K562 (cell line): ENCODE results near the gene MYBPC3. TPM values are rescaled to one million over a fixed set of nuclear protein-coding genes. Genes with fewer than 3 reads are reported as not detected.

ENCODE experiments used
- ATF1 ChIP-seq, 2 experiments: fragments of 450-650 bp in 1 of 2; IDR thresholded peaks; 2 replicates each; pipeline ENCODE4 v1.6.1; 2016; ENCODE audit warnings: missing compliant biosample characterization in 1 of 2, missing genetic modification characterization in 1 of 2
- DNMT1 ChIP-seq: fragments of 450-650 bp; IDR thresholded peaks from 2 replicates; pipeline ENCODE4 v1.6.1; 2016; ENCODE audit warnings: antibody characterized with exemption, mild to moderate bottlenecking
- ETV6 ChIP-seq, 3 experiments: fragments of 150-350 bp in 1 of 3; sonication (generic) in 1 of 3; formaldehyde crosslinking in 1 of 3; IDR thresholded peaks; 2 replicates each; pipeline versions ENCODE4 v1.6.1 to v1.8.0; 2014 to 2022; ENCODE audit warnings: borderline replicate concordance in 2 of 3, low read depth in 2 of 3, antibody characterized with exemption in 1 of 3, low read length in 1 of 3, mild to moderate bottlenecking in 1 of 3, missing genetic modification reagents in 1 of 3
- HDAC8 ChIP-seq: fragments of 450-650 bp; IDR thresholded peaks from 2 replicates; pipeline ENCODE4 v1.6.1; 2016; ENCODE audit warnings: mild to moderate bottlenecking, missing genetic modification characterization, moderate library complexity, missing compliant biosample characterization
- HIVEP1 ChIP-seq: fragments of 250-450 bp; sonication (Bioruptor Pico); IDR thresholded peaks from 2 replicates; pipeline ENCODE4 v1.4.0; 2020; ENCODE audit warnings: mild to moderate bottlenecking
- HNRNPL ChIP-seq: fragments of 200-400 bp; formaldehyde crosslinking; IDR thresholded peaks from 2 replicates; pipeline ENCODE4 v1.6.1; 2017; ENCODE audit warnings: low read depth, mild to moderate bottlenecking, low read length
- KLF16 ChIP-seq: IDR thresholded peaks from 2 replicates; pipeline ENCODE4 v1.6.1; 2016; ENCODE audit warnings: antibody characterized with exemption
- L3MBTL2 ChIP-seq: fragments of 450-650 bp; IDR thresholded peaks from 2 replicates; pipeline ENCODE4 v1.6.1; 2016; ENCODE audit warnings: mild to moderate bottlenecking, moderate library complexity
- NEUROD1 ChIP-seq: fragments of 150-350 bp; IDR thresholded peaks from 2 replicates; pipeline ENCODE4 v1.6.1; 2014; ENCODE audit warnings: borderline replicate concordance, low read length, low read depth; ENCODE audit not compliant: partially characterized antibody
- NFE2 ChIP-seq: IDR thresholded peaks from 2 replicates; pipeline ENCODE4 v1.6.1; 2014; ENCODE audit warnings: antibody characterized with exemption, low read depth
- PTRF ChIP-seq: fragments of 450-650 bp; IDR thresholded peaks from 2 replicates; pipeline ENCODE4 v1.6.1; 2016; ENCODE audit warnings: mild to moderate bottlenecking, missing genetic modification characterization, missing compliant biosample characterization
- RAD51 ChIP-seq: fragments of 450-650 bp; IDR thresholded peaks from 2 replicates; pipeline ENCODE4 v1.7.1; 2016; ENCODE audit warnings: low read depth, mild to moderate bottlenecking, borderline replicate concordance
- SMARCC2 ChIP-seq: fragments of 450-650 bp; IDR thresholded peaks from 2 replicates; pipeline ENCODE4 v1.6.1; 2017; ENCODE audit warnings: antibody characterized with exemption, moderate library complexity, mild to moderate bottlenecking, low read depth
- THRB ChIP-seq: fragments of 450-650 bp; formaldehyde crosslinking; conservative IDR thresholded peaks from 2 replicates; pipeline ENCODE4 v1.4.0; 2022; ENCODE audit warnings: mild to moderate bottlenecking, missing genetic modification characterization
- ZNF212 ChIP-seq: fragments of 450-650 bp; formaldehyde crosslinking; IDR thresholded peaks from 2 replicates; pipeline ENCODE4 v1.4.0; 2020; ENCODE audit warnings: mild to moderate bottlenecking
- ZNF77 ChIP-seq: fragments of 250-450 bp; sonication (Bioruptor Pico); IDR thresholded peaks from 2 replicates; pipeline ENCODE4 v1.5.0; 2020
- ZSCAN32 ChIP-seq: fragments of 450-650 bp; formaldehyde crosslinking; IDR thresholded peaks from 2 replicates; pipeline ENCODE4 v1.4.0; 2020; ENCODE audit warnings: mild to moderate bottlenecking, moderate library complexity
- polyA plus RNA-seq, 8 experiments: library from polyadenylated mRNA; depleted of rRNA in 4 of 8; stranded (reverse) in 5 of 8; unstranded in 3 of 8; fragments of >200 nt; fragmentation: Nextera tagmentation in 2 of 8; fragmentation: Illumina TruSeq in 1 of 8; extraction: Ambion mirVana in 2 of 8; extraction: Trizol in 1 of 8; gene quantifications; 2 replicates each; pipeline versions ENCODE4 v1.2.1 to v1.2.3, GENCODE V29; 2011 to 2014; ENCODE audit warnings: inconsistent platforms in 1 of 8, missing spikeins in 1 of 8
- total RNA-seq, 7 experiments: library from RNA; depleted of rRNA in 6 of 7; stranded (reverse); fragments of >200 nt in 6 of 7; fragmentation: Illumina TruSeq in 2 of 7; extraction: Trizol in 2 of 7; gene quantifications; 2 replicates each; pipeline versions ENCODE4 v1.2.1 to v1.2.3, GENCODE V29; 2011 to 2021; ENCODE audit warnings: low replicate concordance in 1 of 7
- TF ChIP-seq, protein P1 (sequence below): fragments of 250-450 bp; sonication (Bioruptor Pico); IDR thresholded peaks from 2 replicates; pipeline ENCODE4 v1.8.0; 2022; ENCODE audit warnings: moderate library complexity, mild to moderate bottlenecking, inconsistent platforms
- TF ChIP-seq, protein P2 (sequence below), 2 experiments: IDR thresholded peaks; 2 replicates each; pipeline ENCODE4 v1.6.1; 2011; ENCODE audit warnings: borderline replicate concordance in 1 of 2, control low read depth in 1 of 2, low read depth in 1 of 2, low read length in 1 of 2, mild to moderate bottlenecking in 1 of 2, mixed read lengths in 1 of 2, moderate library complexity in 1 of 2; ENCODE audit not compliant: insufficient read depth in 1 of 2, insufficient read length in 1 of 2, poor library complexity in 1 of 2, severe bottlenecking in 1 of 2; ENCODE audit errors: extremely low read depth in 1 of 2
- TF ChIP-seq, protein P3 (sequence below): fragments of 450-650 bp; formaldehyde crosslinking; IDR thresholded peaks from 2 replicates; pipeline ENCODE4 v1.4.0; 2020; ENCODE audit warnings: mild to moderate bottlenecking, moderate library complexity

MYBPC3 gene
- total and polyA plus RNA-seq, 9 of the 15 experiments (the other 6 are each of a cell fraction or from before 2014, with no cell fraction given): 0.01 TPM; not detected in 8

GRCh38 chr11:47393163-47394049 lies 40.9 kb upstream of the MYBPC3 start (continued):
- TF ChIP-seq RAD51 (no peak), NFE2 (peak; percentile 68), HNRNPL (no peak), ZNF77 (CRISPR knock-in tag) (no peak), HDAC8 (tag) (no peak), ATF1 (CRISPR knock-in tag; IDR thresholded peaks at IDR 0.05) (no peak), ATF1 (tag; IDR thresholded peaks at IDR 0.05) (no peak), L3MBTL2 (no peak), DNMT1 (no peak), ZSCAN32 (CRISPR knock-in tag) (no peak), HIVEP1 (CRISPR knock-in tag) (no peak), ZNF212 (CRISPR knock-in tag) (no peak), SMARCC2 (no peak), PTRF (no peak), KLF16 (0 out of 2 replicates have a peak, but pooled peaks have one; percentile 11), ETV6 (IDR thresholded peaks at IDR 0.05; ENCODE audit: borderline replicate concordance in 1 of 2, low read depth in 2 of 2, low read length in 1 of 2) (no peak), ETV6 (CRISPR knock-in tag; IDR thresholded peaks at IDR 0.05; ENCODE audit: borderline replicate concordance) (no peak), THRB (no peak), NEUROD1 (no peak)
- TF ChIP-seq, protein P1, sequence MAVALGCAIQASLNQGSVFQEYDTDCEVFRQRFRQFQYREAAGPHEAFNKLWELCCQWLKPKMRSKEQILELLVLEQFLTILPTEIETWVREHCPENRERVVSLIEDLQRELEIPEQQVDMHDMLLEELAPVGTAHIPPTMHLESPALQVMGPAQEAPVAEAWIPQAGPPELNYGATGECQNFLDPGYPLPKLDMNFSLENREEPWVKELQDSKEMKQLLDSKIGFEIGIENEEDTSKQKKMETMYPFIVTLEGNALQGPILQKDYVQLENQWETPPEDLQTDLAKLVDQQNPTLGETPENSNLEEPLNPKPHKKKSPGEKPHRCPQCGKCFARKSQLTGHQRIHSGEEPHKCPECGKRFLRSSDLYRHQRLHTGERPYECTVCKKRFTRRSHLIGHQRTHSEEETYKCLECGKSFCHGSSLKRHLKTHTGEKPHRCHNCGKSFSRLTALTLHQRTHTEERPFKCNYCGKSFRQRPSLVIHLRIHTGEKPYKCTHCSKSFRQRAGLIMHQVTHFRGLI: no peak
- TF ChIP-seq, protein P2, sequence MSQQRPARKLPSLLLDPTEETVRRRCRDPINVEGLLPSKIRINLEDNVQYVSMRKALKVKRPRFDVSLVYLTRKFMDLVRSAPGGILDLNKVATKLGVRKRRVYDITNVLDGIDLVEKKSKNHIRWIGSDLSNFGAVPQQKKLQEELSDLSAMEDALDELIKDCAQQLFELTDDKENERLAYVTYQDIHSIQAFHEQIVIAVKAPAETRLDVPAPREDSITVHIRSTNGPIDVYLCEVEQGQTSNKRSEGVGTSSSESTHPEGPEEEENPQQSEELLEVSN (IDR thresholded peaks at IDR 0.05; ENCODE audit: borderline replicate concordance in 1 of 2, extremely low read depth in 1 of 2, insufficient read depth in 1 of 2, insufficient read length in 1 of 2, low read depth in 1 of 2, low read length in 1 of 2, poor library complexity in 1 of 2, severe bottlenecking in 1 of 2): peak in 1 of 2 experiments; percentile 19
- TF ChIP-seq, protein P3, sequence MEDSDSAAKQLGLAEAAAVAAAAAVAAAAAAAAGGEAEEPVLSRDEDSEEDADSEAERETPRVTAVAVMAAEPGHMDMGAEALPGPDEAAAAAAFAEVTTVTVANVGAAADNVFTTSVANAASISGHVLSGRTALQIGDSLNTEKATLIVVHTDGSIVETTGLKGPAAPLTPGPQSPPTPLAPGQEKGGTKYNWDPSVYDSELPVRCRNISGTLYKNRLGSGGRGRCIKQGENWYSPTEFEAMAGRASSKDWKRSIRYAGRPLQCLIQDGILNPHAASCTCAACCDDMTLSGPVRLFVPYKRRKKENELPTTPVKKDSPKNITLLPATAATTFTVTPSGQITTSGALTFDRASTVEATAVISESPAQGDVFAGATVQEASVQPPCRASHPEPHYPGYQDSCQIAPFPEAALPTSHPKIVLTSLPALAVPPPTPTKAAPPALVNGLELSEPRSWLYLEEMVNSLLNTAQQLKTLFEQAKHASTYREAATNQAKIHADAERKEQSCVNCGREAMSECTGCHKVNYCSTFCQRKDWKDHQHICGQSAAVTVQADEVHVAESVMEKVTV: no peak
